Activated CD8-positive, alpha-beta T cell treated with anti-CD3 and anti-CD28 coated beads for 36 hours (primary cell): Measurements from ENCODE around the gene PTK7. TPM values are rescaled to one million over a fixed set of nuclear protein-coding genes. Genes with fewer than 3 reads are reported as not detected.

Experiments used
- ATAC-seq: fragments of 200-7000 bp; cut with Tn5 transposase; one replicate; pipeline ENCODE4 v1.10.0; 2021; ENCODE audit warnings: mild to moderate bottlenecking, moderate library complexity
- CTCF ChIA-PET: fragments of 350-600 bp; sonication (Branson Sonifier 250); formaldehyde crosslinking; loops from one replicate; lab custom pipeline; 2021; ENCODE audit warnings: antibody characterized with exemption; lab: Charles Lee
- POLR2A ChIA-PET: fragments of 350-600 bp; sonication (Branson Sonifier 250); formaldehyde crosslinking; loops from one replicate; lab custom pipeline; 2021; ENCODE audit warnings: antibody characterized with exemption; lab: Charles Lee
- DNase-seq: peaks from one replicate; pipeline ENCODE4 v3.0.0-alpha.2; 2020
- H3K27ac Mint-ChIP-seq: one replicate; pipeline ENCODE4 v1.8.0; 2021; ENCODE audit warnings: mild to moderate bottlenecking, mixed read lengths
- H3K27me3 Mint-ChIP-seq: one replicate; pipeline ENCODE4 v1.8.0; 2021; ENCODE audit warnings: mixed read lengths
- H3K36me3 Mint-ChIP-seq: one replicate; pipeline ENCODE4 v1.8.0; 2021; ENCODE audit warnings: low read depth, mixed read lengths
- H3K4me1 Mint-ChIP-seq: one replicate; pipeline ENCODE4 v1.8.0; 2021; ENCODE audit warnings: low read depth, mixed read lengths
- H3K4me3 Mint-ChIP-seq: one replicate; pipeline ENCODE4 v1.8.0; 2021; ENCODE audit warnings: mild to moderate bottlenecking, moderate library complexity, mixed read lengths
- H3K9me3 Mint-ChIP-seq: one replicate; pipeline ENCODE4 v1.8.0; 2021; ENCODE audit warnings: mixed read lengths
- CTCF ChIP-seq: fragments of 200-600 bp; IDR thresholded peaks from one replicate; pipeline ENCODE4 v1.8.0; 2022; ENCODE audit warnings: antibody characterized with exemption, mild to moderate bottlenecking
- intact Hi-C: fragments of 100-400 bp; cut with micrococcal nuclease; formaldehyde crosslinking; loops from one replicate; pipeline ENCODE4 v1.10.0; 2022
- total RNA-seq, 2 experiments: library from RNA; stranded (reverse); gene quantifications; one replicate each; pipeline ENCODE4 v1.2.3, GENCODE V29; 2021

Gene PTK7
- total RNA-seq, 2 experiments from 2014 or later = 3.8 to 4.1 TPM

GRCh38 chr6:43123461-43124314 lies 47.6 kb downstream of the PTK7 start:
- Mint-ChIP-seq H3K36me3 (no peaks in the 10 kb centered on the region), H3K4me1 (no peaks in the 10 kb centered on the region), H3K4me3 (no peak overlapping the region), H3K27ac (no peak overlapping the region), H3K27me3 (no peaks in the 10 kb centered on the region), H3K9me3 (no peaks in the 10 kb centered on the region)
- no peak for ATAC-seq
- ChIA-PET CTCF (interaction anchor here (3.8 kb wide), 1 partner anchor 19 kb away, joined by 15 read pairs; no protein-coding TSS in a partner anchor), POLR2A (interaction anchor here (1.0 kb wide), 1 partner anchor 20 kb away, joined by 3 read pairs; no protein-coding TSS in a partner anchor)
- DNase-seq = no peak
- intact Hi-C loops = no loop called here
- no peak for TF ChIP-seq CTCF

GRCh38 chr6:43124481-43124880 lies 48.4 kb downstream of the PTK7 start:
- Mint-ChIP-seq H3K27ac (no peak overlapping the region), H3K27me3 (no peaks in the 10 kb centered on the region), H3K9me3 (no peaks in the 10 kb centered on the region), H3K4me1 (no peaks in the 10 kb centered on the region), H3K36me3 (no peaks in the 10 kb centered on the region), H3K4me3 (no peak overlapping the region)
- no peak for TF ChIP-seq CTCF
- intact Hi-C loops = no loop called here
- ChIA-PET POLR2A (interaction anchor here (1.0 kb wide), 1 partner anchor 19 kb away, joined by 3 read pairs; no protein-coding TSS in a partner anchor), CTCF (interaction anchor here (3.8 kb wide), 1 partner anchor 19 kb away, joined by 15 read pairs; no protein-coding TSS in a partner anchor)
- ATAC-seq = no peak
- no peak for DNase-seq

- Mint-ChIP-seq H3K4me1 (no peaks in the 10 kb centered on the region), H3K9me3 (no peaks in the 10 kb centered on the region), H3K4me3 (no peak overlapping the region), H3K27ac (no peak overlapping the region), H3K27me3 (no peaks in the 10 kb centered on the region), H3K36me3 (no peaks in the 10 kb centered on the region)
- POLR2A ChIA-PET = interaction anchor here (0.7 to 0.8 kb wide), 2 partner anchors 24 to 71 kb away, joined by 3 read pairs; partner anchors contain the start of gene CUL7
- TF ChIP-seq CTCF = no peak
- no peak for ATAC-seq
- CTCF ChIA-PET = interaction anchor here (0.7 to 3.8 kb wide), 2 partner anchors 18 to 54 kb away, joined by 3 to 15 read pairs; no protein-coding TSS in a partner anchor
- intact Hi-C loops = no loop called here
- DNase-seq = no peak
Observed at GRCh38 chr6:43125119-43125518, 49.0 kb downstream of the PTK7 start.

GRCh38 chr6:43125555-43125954 lies 49.4 kb downstream of the PTK7 start:
- no peak overlapping the region for H3K27ac Mint-ChIP-seq
- ATAC-seq (no peak), DNase-seq (no peak)
- H3K9me3 Mint-ChIP-seq = no peaks in the 10 kb centered on the region
- no peak overlapping the region for H3K4me3 Mint-ChIP-seq
- no peaks in the 10 kb centered on the region for H3K27me3 Mint-ChIP-seq
- TF ChIP-seq CTCF = no peak
- ChIA-PET CTCF (interaction anchor here (0.7 to 3.8 kb wide), 2 partner anchors 18 to 54 kb away, joined by 3 to 15 read pairs; no protein-coding TSS in a partner anchor), POLR2A (interaction anchor here (0.7 to 0.8 kb wide), 2 partner anchors 24 to 72 kb away, joined by 3 read pairs; partner anchors contain the start of gene CUL7)
- no peaks in the 10 kb centered on the region for H3K4me1 Mint-ChIP-seq
- intact Hi-C loops = no loop called here
- H3K36me3 Mint-ChIP-seq = no peaks in the 10 kb centered on the region

- no peak for ATAC-seq
- intact Hi-C loops = no loop called here
- ChIA-PET POLR2A (no interaction called here), CTCF (no interaction called here)
- Mint-ChIP-seq H3K4me3 (no peak overlapping the region), H3K9me3 (no peaks in the 10 kb centered on the region), H3K27ac (no peak overlapping the region), H3K36me3 (no peaks in the 10 kb centered on the region), H3K27me3 (no peaks in the 10 kb centered on the region), H3K4me1 (no peaks in the 10 kb centered on the region)
- no peak for DNase-seq
- no peak for TF ChIP-seq CTCF
Observed at GRCh38 chr6:43127180-43127579, 51.1 kb downstream of the PTK7 start.
